BLaER1 treated with 17β-estradiol and CSF1 and Interleukin-3, amounts not matched to agents 10 nM and 100 nM (cell line): ENCODE data around the gene RHOF.

ENCODE experiments used
- H3K27ac ChIP-seq, 11 experiments: shearing (Covaris generic); formaldehyde crosslinking; 2 replicates each; pipeline ENCODE4 v1.8.1; 2022
- H3K27me3 ChIP-seq, 11 experiments: shearing (Covaris generic); formaldehyde crosslinking; 2 replicates each; pipeline ENCODE4 v1.8.1; 2022
- H3K36me3 ChIP-seq, 11 experiments: shearing (Covaris generic); formaldehyde crosslinking; 2 replicates each; pipeline ENCODE4 v1.8.1; 2022
- H3K4me1 ChIP-seq, 10 experiments: shearing (Covaris generic); formaldehyde crosslinking; 2 replicates each; pipeline ENCODE4 v1.8.1; 2022
- H3K4me2 ChIP-seq, 11 experiments: shearing (Covaris generic); formaldehyde crosslinking; 2 replicates each; pipeline ENCODE4 v1.8.1; 2022
- H3K4me3 ChIP-seq, 10 experiments: shearing (Covaris generic); formaldehyde crosslinking; 2 replicates each; pipeline ENCODE4 v1.8.1; 2022
- H3K9ac ChIP-seq, 11 experiments: shearing (Covaris generic); formaldehyde crosslinking; 2 replicates each; pipeline ENCODE4 v1.8.1; 2022
- H3K9me3 ChIP-seq, 11 experiments: shearing (Covaris generic); formaldehyde crosslinking; replicated peaks in 1 of 11; 2 replicates each; pipeline ENCODE4 v1.8.1; 2022
- H4K20me1 ChIP-seq, 11 experiments: shearing (Covaris generic); formaldehyde crosslinking; 2 replicates each; pipeline ENCODE4 v1.8.1; 2022
- Cebpa-rat ChIP-seq, 11 experiments: shearing (Covaris generic); IDR thresholded peaks; 2 replicates each; pipeline ENCODE4 v1.8.1; 2022

Gene RHOF

GRCh38 chr12:121813951-121814350 is 20.5 kb upstream of the RHOF start:
- Histone ChIP-seq H3K4me3 (no peak overlapping the region), H3K36me3 (peaks cover 76 to 91% (median 83%) of the 10 kb centered on the region in 11 experiments), H3K27me3 (no peaks in the 10 kb centered on the region), H3K27ac (peak overlapping the region in 6 of 11 experiments; percentile 18 to 81 (median 42); a peak in 6 of 22 replicates), H3K9ac (peak overlapping the region in 7 of 11 experiments; percentile 8 to 80 (median 77); a peak in 10 of 22 replicates), H4K20me1 (peaks cover 46 to 89% (median 82%) of the 10 kb centered on the region in 11 experiments), H3K4me1 (peaks cover 36 to 58% (median 54%) of the 10 kb centered on the region in 10 experiments), H3K9me3 (no peaks in the 10 kb centered on the region), H3K4me2 (peak overlapping the region; percentile 89 to 99 (median 96); a peak in 20 of 22 replicates)
- 0 out of 22 replicates have a peak, but pooled peaks of 1 of the 11 experiments have one; percentile 8 for TF ChIP-seq Cebpa-rat (IDR thresholded peaks at IDR 0.05)

- peaks cover 41 to 61% (median 53%) of the 10 kb centered on the region in 10 experiments for H3K4me1 ChIP-seq
- H3K9ac ChIP-seq, result peak overlapping the region in 10 of 11 experiments; percentile 43 to 80 (median 76); a peak in 19 of 22 replicates
- H3K36me3 ChIP-seq, result peaks cover 76 to 92% (median 86%) of the 10 kb centered on the region in 11 experiments
- no peaks in the 10 kb centered on the region for H3K27me3 ChIP-seq
- peak overlapping the region; percentile 53 to 76 (median 64); a peak in 19 of 20 replicates for H3K4me3 ChIP-seq
- TF ChIP-seq Cebpa-rat (IDR thresholded peaks at IDR 0.05), result peak in 1 of 11 experiments; percentile 51; a peak in 2 of 22 replicates
- no peaks in the 10 kb centered on the region for H3K9me3 ChIP-seq
- H4K20me1 ChIP-seq, result peaks cover 51 to 94% (median 89%) of the 10 kb centered on the region in 11 experiments
- peak overlapping the region in 9 of 11 experiments; percentile 14 to 81 (median 40); a peak in 14 of 22 replicates for H3K27ac ChIP-seq
- peak overlapping the region; percentile 89 to 99 (median 96) for H3K4me2 ChIP-seq
Observed at GRCh38 chr12:121812921-121813896, 19.7 kb upstream of the RHOF start.

GRCh38 chr12:121812320-121812871 is 18.9 kb upstream of the RHOF start:
- H3K4me1 ChIP-seq, result peaks cover 48 to 61% (median 55%) of the 10 kb centered on the region in 10 experiments
- H3K9me3 ChIP-seq, result no peaks in the 10 kb centered on the region
- H3K36me3 ChIP-seq, result peaks cover 76 to 92% (median 85%) of the 10 kb centered on the region in 11 experiments
- peak overlapping the region; percentile 89 to 99 (median 96) for H3K4me2 ChIP-seq
- TF ChIP-seq Cebpa-rat (IDR thresholded peaks at IDR 0.05), result no peak
- H3K27me3 ChIP-seq, result no peaks in the 10 kb centered on the region
- H3K4me3 ChIP-seq, result peak overlapping the region; percentile 53 to 76 (median 64)
- H3K27ac ChIP-seq, result peak overlapping the region in 9 of 11 experiments; percentile 50 to 81 (median 70); a peak in 17 of 22 replicates
- peak overlapping the region; percentile 68 to 81 (median 77); a peak in 21 of 22 replicates for H3K9ac ChIP-seq
- peaks cover 59 to 96% (median 94%) of the 10 kb centered on the region in 11 experiments for H4K20me1 ChIP-seq

GRCh38 chr12:121811434-121812319 is 18.2 kb upstream of the RHOF start:
- peak overlapping the region; percentile 53 to 76 (median 64) for H3K4me3 ChIP-seq
- H4K20me1 ChIP-seq, result peaks cover 66 to 96% (median 94%) of the 10 kb centered on the region in 11 experiments
- H3K9me3 ChIP-seq, result no peaks in the 10 kb centered on the region
- H3K4me1 ChIP-seq, result peaks cover 55 to 65% (median 62%) of the 10 kb centered on the region in 10 experiments
- peak overlapping the region in 10 of 11 experiments; percentile 37 to 81 (median 72); a peak in 19 of 22 replicates for H3K27ac ChIP-seq
- H3K36me3 ChIP-seq, result peaks cover 70 to 92% (median 84%) of the 10 kb centered on the region in 11 experiments
- H3K4me2 ChIP-seq, result peak overlapping the region; percentile 89 to 99 (median 96)
- H3K9ac ChIP-seq, result peak overlapping the region; percentile 68 to 81 (median 77)
- H3K27me3 ChIP-seq, result no peaks in the 10 kb centered on the region
- no peak for TF ChIP-seq Cebpa-rat (IDR thresholded peaks at IDR 0.05)

DNA sequence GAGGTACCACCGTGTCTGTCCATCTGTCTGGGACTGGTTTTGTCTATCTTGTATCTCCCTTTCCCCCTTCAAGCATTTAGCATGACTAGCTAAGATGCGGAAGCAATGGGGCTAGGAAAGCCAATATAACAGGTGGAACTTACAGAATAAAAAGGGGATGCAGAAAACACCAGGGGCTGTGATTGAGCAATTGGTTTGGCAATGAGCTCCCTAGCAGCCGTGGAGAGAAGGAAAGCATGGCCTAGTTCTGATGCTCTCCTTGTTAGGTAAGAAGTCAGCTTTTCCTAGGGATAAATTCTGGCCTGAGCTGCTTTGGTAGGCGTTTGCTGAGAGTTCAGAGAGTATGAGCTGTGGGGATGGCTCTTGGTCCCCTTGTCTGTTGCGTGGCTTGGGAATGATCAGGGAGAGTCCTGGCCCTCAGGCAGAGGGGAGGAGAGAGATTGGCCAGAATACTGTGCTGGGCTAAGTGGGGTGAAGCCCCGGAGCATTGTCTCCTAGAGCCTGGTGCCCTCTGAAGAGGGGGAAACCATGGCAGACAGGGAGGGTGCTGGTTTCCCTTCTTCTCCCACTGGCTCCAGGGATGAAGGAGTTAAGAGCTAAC is 17.4 kb upstream of the RHOF start:
- H3K9me3 ChIP-seq, result no peaks in the 10 kb centered on the region
- no peaks in the 10 kb centered on the region for H3K27me3 ChIP-seq
- H3K9ac ChIP-seq, result peak overlapping the region; percentile 68 to 81 (median 77)
- peak overlapping the region in 10 of 11 experiments; percentile 37 to 81 (median 72); a peak in 19 of 22 replicates for H3K27ac ChIP-seq
- peak in 4 of 11 experiments; percentile 19 to 60 (median 30); a peak in 5 of 22 replicates for TF ChIP-seq Cebpa-rat (IDR thresholded peaks at IDR 0.05)
- H4K20me1 ChIP-seq, result peaks cover 73 to 98% (median 97%) of the 10 kb centered on the region in 11 experiments
- H3K36me3 ChIP-seq, result peaks cover 64 to 90% (median 78%) of the 10 kb centered on the region in 11 experiments
- H3K4me1 ChIP-seq, result peaks cover 56 to 72% (median 67%) of the 10 kb centered on the region in 10 experiments
- peak overlapping the region; percentile 89 to 99 (median 96) for H3K4me2 ChIP-seq
- peak overlapping the region; percentile 53 to 76 (median 64) for H3K4me3 ChIP-seq

DNA sequence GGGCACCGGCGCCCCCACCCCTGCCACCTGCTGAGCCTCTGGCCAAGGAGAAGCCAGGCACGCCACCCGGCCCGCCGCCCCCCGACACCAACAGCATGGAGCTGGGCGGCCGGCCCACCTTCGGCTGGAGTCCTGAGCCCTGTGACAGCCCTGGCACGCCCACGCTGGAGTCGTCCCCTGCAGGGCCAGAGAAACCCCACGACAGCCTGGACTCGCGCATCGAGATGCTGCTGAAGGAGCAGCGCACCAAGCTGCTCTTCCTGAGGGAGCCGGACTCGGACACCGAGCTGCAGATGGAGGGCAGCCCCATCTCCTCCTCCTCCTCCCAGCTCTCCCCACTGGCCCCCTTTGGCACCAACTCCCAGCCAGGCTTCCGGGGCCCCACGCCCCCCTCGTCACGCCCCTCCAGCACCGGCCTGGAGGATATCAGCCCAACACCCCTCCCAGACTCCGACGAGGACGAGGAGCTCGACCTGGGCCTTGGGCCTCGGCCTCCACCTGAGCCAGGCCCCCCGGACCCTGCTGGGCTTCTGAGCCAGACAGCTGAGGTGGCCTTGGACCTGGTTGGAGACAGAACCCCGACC is 16.8 kb upstream of the RHOF start:
- H3K36me3 ChIP-seq, result peaks cover 58 to 87% (median 72%) of the 10 kb centered on the region in 11 experiments
- peak overlapping the region; percentile 89 to 99 (median 96) for H3K4me2 ChIP-seq
- H3K9ac ChIP-seq, result peak overlapping the region; percentile 68 to 81 (median 77); a peak in 20 of 22 replicates
- no peaks in the 10 kb centered on the region for H3K27me3 ChIP-seq
- peak overlapping the region in 7 of 11 experiments; percentile 65 to 81 (median 74); a peak in 11 of 22 replicates for H3K27ac ChIP-seq
- H3K4me1 ChIP-seq, result peaks cover 56 to 75% (median 69%) of the 10 kb centered on the region in 10 experiments
- H3K4me3 ChIP-seq, result peak overlapping the region in 7 of 10 experiments; percentile 61 to 76 (median 64); a peak in 12 of 20 replicates
- H3K9me3 ChIP-seq, result no peaks in the 10 kb centered on the region
- TF ChIP-seq Cebpa-rat (IDR thresholded peaks at IDR 0.05), result no peak
- peaks cover 76 to 98% (median 95%) of the 10 kb centered on the region in 11 experiments for H4K20me1 ChIP-seq

DNA sequence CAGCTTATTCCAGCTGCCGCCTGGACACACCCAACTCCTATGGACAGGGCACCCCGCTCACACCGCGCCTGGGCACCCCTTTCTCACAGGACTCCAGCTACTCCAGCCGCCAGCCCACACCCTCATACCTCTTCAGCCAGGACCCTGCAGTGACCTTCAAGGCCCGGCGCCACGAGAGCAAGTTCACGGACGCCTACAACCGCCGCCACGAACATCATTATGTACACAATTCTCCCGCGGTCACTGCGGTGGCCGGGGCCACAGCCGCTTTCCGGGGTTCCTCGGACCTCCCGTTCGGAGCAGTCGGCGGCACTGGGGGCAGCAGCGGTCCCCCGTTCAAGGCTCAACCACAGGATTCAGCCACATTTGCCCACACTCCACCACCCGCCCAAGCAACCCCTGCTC is 16.2 kb upstream of the RHOF start:
- Histone ChIP-seq H3K4me2 (peak overlapping the region in 5 of 11 experiments; percentile 90 to 99 (median 94); a peak in 8 of 22 replicates), H3K9me3 (no peaks in the 10 kb centered on the region), H3K9ac (peak overlapping the region in 4 of 11 experiments; percentile 77 to 80 (median 78); a peak in 5 of 22 replicates), H3K4me1 (peaks cover 56 to 75% (median 69%) of the 10 kb centered on the region in 10 experiments), H3K4me3 (no peak overlapping the region), H3K27ac (0 out of 22 replicates have a peak overlapping the region, but pooled peaks of 1 of the 11 experiments have one; percentile 78), H3K27me3 (no peaks in the 10 kb centered on the region), H4K20me1 (peaks cover 76 to 94% (median 89%) of the 10 kb centered on the region in 11 experiments), H3K36me3 (peaks cover 52 to 80% (median 66%) of the 10 kb centered on the region in 11 experiments)
- TF ChIP-seq Cebpa-rat (IDR thresholded peaks at IDR 0.05), result no peak
